ENCODE measurements around the gene LARP4B.

DNA sequence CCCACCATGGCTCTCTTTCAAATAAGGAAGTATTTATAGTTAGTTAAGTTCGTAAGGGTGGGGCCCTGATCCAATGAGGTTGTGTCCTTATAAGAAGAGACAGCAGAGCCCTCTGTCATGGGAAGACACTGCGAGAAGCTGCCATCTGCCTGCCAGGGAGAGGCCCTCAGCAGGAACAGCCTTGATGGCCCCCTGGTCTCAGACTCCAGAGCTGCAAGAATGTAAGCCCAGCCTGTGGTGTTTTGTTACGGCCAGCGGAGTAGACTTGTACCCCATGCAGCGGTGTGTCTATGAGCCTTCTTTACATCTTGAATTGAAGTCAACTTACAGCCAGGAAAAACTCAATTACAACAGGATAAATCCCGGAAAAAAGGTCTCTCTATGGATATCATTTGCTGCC is 14.3 kb upstream of the LARP4B start:
- no peak for TF ChIP-seq POLR2AphosphoS5 (IDR thresholded peaks at IDR 0.05; ENCODE audit: insufficient read depth in 1 of 2, low read depth in 1 of 2)
- TF ChIP-seq, protein P1, sequence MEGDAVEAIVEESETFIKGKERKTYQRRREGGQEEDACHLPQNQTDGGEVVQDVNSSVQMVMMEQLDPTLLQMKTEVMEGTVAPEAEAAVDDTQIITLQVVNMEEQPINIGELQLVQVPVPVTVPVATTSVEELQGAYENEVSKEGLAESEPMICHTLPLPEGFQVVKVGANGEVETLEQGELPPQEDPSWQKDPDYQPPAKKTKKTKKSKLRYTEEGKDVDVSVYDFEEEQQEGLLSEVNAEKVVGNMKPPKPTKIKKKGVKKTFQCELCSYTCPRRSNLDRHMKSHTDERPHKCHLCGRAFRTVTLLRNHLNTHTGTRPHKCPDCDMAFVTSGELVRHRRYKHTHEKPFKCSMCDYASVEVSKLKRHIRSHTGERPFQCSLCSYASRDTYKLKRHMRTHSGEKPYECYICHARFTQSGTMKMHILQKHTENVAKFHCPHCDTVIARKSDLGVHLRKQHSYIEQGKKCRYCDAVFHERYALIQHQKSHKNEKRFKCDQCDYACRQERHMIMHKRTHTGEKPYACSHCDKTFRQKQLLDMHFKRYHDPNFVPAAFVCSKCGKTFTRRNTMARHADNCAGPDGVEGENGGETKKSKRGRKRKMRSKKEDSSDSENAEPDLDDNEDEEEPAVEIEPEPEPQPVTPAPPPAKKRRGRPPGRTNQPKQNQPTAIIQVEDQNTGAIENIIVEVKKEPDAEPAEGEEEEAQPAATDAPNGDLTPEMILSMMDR (IDR thresholded peaks at IDR 0.05), result no peak
- no peak for TF ChIP-seq POLR2A (IDR thresholded peaks at IDR 0.05)

All from vagina (tissue), 2 donors.